Measurements from ENCODE around the gene MRPS12. TPM values are rescaled to one million over a fixed set of nuclear protein-coding genes. Genes with fewer than 3 reads are reported as not detected.

MRPS12 gene
- total RNA-seq, 1 donor from 2014 or later = 47.5 TPM

DNA sequence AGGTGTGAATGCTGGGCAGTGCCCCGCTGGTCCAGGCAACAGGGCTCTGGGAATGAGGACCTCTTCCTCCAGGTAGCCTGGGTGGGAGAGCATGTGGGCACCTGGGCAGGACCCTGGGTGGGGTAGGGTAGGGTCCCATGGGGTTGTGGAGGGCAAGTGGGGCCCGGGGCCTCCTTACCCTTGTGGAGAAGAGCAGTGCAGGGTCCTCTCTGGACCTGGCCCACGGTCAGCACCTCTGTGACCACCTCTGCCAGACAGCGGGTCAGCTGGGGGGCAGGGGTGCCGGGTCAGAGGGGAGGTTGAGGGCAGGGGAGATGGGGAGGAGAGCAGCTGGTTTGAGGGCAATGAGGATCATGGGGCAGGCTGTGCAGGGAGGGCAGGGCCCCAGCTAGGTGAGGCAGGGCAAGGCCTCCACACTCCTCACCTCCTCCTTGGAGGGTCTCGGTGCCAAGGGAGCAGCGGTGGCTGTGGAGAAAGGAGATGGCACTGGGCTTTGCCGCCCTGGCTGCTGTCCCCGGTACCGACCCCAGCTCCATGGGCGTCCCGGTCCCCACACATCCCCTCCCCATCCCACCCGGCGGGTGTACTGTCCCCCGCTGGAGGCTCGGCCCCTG, 19.2 kb upstream of the MRPS12 start:
- no peak for DNase-seq

GRCh38 chr19:38912600-38913514, 17.9 kb upstream of the MRPS12 start:
- no peak for DNase-seq

GRCh38 chr19:38913958-38914357, 16.8 kb upstream of the MRPS12 start:
- no peak for DNase-seq

GRCh38 chr19:38915329-38916321, 15.1 kb upstream of the MRPS12 start:
- no peak for DNase-seq

GRCh38 chr19:38917516-38917915, 13.2 kb upstream of the MRPS12 start:
- no peak for DNase-seq

GRCh38 chr19:38917921-38918491, 12.7 kb upstream of the MRPS12 start:
- peak; percentile 27 for DNase-seq

- DNase-seq = no peak
Observed at GRCh38 chr19:38918526-38918925, 12.2 kb upstream of the MRPS12 start.

GRCh38 chr19:38919837-38920601, 10.7 kb upstream of the MRPS12 start:
- DNase-seq = no peak

GRCh38 chr19:38920602-38921419, 9.9 kb upstream of the MRPS12 start:
- DNase-seq = no peak

GRCh38 chr19:38921420-38922274, 9.1 kb upstream of the MRPS12 start:
- no peak for DNase-seq

- no peak for DNase-seq
Observed at GRCh38 chr19:38922482-38922881, 8.3 kb upstream of the MRPS12 start.

DNA sequence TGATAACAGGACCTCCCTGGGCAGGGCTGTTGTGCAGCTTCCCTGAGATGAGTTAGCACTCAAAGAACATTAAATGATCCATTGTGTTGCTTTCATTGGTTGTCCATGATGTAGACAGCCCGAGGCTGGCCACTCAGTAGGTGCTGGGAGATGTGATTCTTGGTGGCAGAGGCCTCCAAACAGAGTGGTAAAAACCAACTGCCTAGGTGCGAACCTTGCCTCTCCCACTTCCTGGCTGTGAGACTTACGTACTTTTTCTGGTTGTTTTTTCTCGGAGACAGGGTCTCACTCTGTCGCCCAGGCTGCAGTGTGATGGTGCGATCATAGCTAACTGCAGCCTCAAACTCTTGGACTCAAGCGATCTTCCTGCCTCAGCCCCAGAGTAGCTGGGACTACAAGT, 6.4 kb upstream of the MRPS12 start:
- DNase-seq = no peak

DNA sequence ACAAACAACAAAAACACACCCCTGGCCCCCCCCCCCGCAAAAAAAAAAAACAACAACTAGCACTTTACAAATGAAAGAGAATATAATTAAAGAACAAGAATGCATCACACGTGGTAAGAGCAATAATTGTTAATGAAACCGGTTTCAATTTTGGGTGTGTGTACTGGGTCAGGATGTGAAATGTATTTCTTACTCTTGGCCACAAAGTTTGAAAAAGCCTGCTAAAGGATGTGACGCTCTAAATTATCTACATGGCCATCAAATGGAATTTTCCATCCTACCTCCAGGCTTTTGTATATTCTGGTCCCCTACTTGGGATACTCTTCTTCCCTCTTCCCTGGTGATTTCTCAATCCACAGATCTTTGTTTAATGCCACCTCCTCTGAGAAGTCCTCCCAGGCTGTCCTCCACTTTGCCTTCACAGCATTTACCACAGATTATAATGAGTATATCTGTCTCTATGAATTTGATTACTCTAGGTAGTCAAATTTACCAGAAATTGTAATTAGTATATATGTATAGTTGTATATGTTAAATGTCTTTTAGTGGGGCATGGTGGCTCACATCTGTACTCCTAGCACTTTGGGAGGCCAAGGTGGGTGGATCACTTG, 2.2 kb upstream of the MRPS12 start:
- no peak for DNase-seq

- peak; percentile 96 for DNase-seq
Observed at GRCh38 chr19:38929929-38930775, 592 bp upstream of the MRPS12 start, which contains the start of gene SARS2. Gene SARS2, minus strand, starts transcription at chr19:38930763. Its CDS starts 27 bp downstream, at chr19:38930736.

- DNase-seq = no peak
Observed at GRCh38 chr19:38931521-38931793, 713 bp downstream of the MRPS12 start.

DNA sequence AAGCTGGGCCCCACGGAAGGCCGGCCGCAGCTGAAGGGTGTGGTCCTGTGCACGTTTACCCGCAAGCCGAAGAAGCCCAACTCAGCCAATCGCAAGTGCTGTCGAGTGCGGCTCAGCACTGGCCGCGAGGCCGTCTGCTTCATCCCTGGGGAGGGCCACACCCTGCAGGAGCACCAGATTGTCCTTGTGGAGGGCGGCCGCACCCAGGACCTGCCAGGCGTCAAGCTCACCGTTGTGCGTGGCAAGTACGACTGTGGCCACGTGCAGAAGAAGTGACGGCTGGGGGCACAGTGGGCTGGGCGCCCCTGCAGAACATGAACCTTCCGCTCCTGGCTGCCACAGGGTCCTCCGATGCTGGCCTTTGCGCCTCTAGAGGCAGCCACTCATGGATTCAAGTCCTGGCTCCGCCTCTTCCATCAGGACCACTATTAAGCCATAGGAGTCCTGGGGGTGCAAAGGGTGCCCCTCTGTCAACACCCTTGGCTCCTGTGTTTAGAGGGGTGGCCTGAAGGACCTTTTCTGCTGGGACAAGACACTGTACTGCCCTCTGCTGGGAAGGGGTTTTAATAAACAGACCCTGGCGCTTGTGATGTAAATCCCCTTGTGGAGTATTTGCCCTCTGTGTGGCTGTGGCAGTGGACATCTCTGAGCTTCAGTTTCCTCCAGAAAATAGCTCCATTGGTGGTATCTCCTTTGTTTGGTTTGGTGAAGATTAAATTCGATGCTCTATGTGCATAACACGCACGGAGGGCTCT, 1.9 kb downstream of the MRPS12 start:
- peak; percentile 80 for DNase-seq

DNA sequence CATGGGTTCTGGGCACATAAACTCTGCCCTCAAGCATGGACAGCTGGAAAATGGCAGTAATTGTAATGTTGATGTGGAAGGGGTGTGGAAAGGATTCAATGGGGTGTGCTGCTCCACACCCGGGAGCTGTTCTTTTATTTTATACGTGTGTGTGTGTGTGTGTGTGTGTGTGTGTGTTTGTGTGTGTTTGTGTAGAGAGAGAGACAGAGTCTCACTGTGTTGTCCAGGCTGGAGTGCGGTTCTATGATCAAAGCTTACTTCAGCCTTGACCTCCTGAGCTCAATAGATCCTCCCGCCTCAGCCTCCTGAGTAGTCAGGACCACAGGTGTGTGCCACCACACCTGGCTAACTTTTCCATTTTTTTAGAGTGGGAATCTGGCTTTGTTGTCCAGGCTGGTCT, 2.8 kb downstream of the MRPS12 start:
- no peak for DNase-seq

GRCh38 chr19:38939957-38940356, 9.2 kb downstream of the MRPS12 start:
- no peak for DNase-seq
